HL-60 (cell line): ENCODE measurements around the gene ARHGEF16.

Source experiments
- DNase-seq, 2 experiments: peaks; one replicate each; pipeline ENCODE4 v3.0.0-alpha.2; 2010 to 2020; ENCODE audit warnings: low read depth in 1 of 2, low spot score in 1 of 2
- H3K27ac ChIP-seq: fragments of 250-450 bp; sonication (Bioruptor Pico); replicated peaks from 2 replicates; pipeline ENCODE4 v1.5.1; 2020; ENCODE audit warnings: mild to moderate bottlenecking, moderate library complexity
- H3K27me3 ChIP-seq: fragments of 250-450 bp; sonication (Bioruptor Pico); 2 replicates; pipeline ENCODE4 v1.5.1; 2021; ENCODE audit warnings: mild to moderate bottlenecking, moderate library complexity; ENCODE audit not compliant: insufficient read depth, poor library complexity, severe bottlenecking
- H3K4me3 ChIP-seq: replicated peaks from 2 replicates; pipeline ENCODE4 v1.5.1; 2011; ENCODE audit warnings: mild to moderate bottlenecking, control low read depth, low read length; ENCODE audit not compliant: insufficient read depth
- CTCF ChIP-seq: IDR thresholded peaks from one replicate; pipeline ENCODE4 v1.5.1; 2011; ENCODE audit warnings: low read length, control low read depth, inconsistent platforms; ENCODE audit not compliant: insufficient read depth
- GABPA ChIP-seq: IDR thresholded peaks from 2 replicates; pipeline ENCODE4 v1.6.1; 2012; ENCODE audit warnings: low read depth
- POLR2AphosphoS5 ChIP-seq: IDR thresholded peaks from 2 replicates; pipeline ENCODE4 v1.6.1; 2012; ENCODE audit warnings: low read depth
- REST ChIP-seq: IDR thresholded peaks from 2 replicates; pipeline ENCODE4 v1.6.1; 2012; ENCODE audit warnings: low read depth; ENCODE audit not compliant: insufficient replicate concordance
- SPI1 ChIP-seq: IDR thresholded peaks from 2 replicates; pipeline ENCODE4 v1.6.1; 2012; ENCODE audit warnings: low read depth, mild to moderate bottlenecking, borderline replicate concordance

The ARHGEF16 gene

GRCh38 chr1:3510136-3510955 is 55.9 kb downstream of the ARHGEF16 start:
- DNase-seq, result no peak
- TF ChIP-seq REST (no peak), SPI1 (no peak), CTCF (no peak), GABPA (no peak), POLR2AphosphoS5 (no peak)
- Histone ChIP-seq H3K4me3 (no peak overlapping the region), H3K27ac (no peak overlapping the region), H3K27me3 (no peaks in the 10 kb centered on the region)

DNA sequence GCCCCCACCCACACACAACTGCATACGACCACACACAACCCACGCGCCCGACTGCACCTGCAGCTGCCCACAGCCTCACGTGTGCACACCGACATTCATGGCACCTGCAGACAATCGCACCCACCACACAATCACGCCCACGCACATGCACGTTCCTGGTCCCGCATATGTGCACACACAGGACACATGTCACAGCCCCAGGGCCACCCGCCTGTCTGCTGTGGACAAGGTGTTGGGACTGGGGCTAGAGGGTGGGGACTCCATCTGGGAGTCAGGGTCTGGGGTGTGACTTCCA is 56.4 kb downstream of the ARHGEF16 start:
- no peak overlapping the region for H3K4me3 ChIP-seq
- TF ChIP-seq CTCF, result no peak
- no peak for TF ChIP-seq GABPA
- no peak for TF ChIP-seq REST
- TF ChIP-seq POLR2AphosphoS5, result no peak
- TF ChIP-seq SPI1, result no peak
- no peak for DNase-seq
- no peak overlapping the region for H3K27ac ChIP-seq
- no peaks in the 10 kb centered on the region for H3K27me3 ChIP-seq

DNA sequence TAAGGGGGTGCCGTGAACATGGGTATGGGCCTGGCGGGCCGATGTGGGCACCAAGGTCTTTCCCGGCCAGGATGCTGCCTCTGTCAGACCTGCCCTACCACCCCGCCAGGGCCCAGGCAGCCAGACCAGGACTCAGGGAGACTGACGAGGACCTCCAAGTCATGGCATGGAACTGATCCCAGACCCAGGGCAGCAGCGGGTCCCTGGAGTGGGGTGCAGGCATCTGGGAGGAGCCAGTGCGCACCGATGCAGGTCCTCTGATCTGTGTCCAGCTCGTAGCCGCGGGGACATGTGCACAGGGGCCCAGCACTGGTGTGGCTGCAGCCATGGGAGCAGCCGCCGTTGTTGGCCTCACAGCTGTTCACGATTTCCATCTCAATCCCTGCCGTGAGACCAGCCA is 56.8 kb downstream of the ARHGEF16 start:
- no peak overlapping the region for H3K4me3 ChIP-seq
- H3K27me3 ChIP-seq, result no peaks in the 10 kb centered on the region
- TF ChIP-seq CTCF (no peak), SPI1 (no peak), REST (no peak), GABPA (no peak), POLR2AphosphoS5 (no peak)
- no peak for DNase-seq
- no peak overlapping the region for H3K27ac ChIP-seq
